Kidney (tissue), 14 donors: Measurements from ENCODE around the gene ENTPD6. TPM values are rescaled to one million over a fixed set of nuclear protein-coding genes. Genes with fewer than 3 reads are reported as not detected.
"Not testable (repeated sequence)": the region's sequence is repeated elsewhere in the genome, so short reads cannot be mapped to it uniquely, and the experiment has no call there.

Source experiments
- DNase-seq, 5 donors: peaks; one replicate each; pipeline ENCODE4 v3.0.0-alpha.2; 2013 to 2020
- FAIRE-seq: peaks from 2 replicates; lab custom pipeline; 2012; peaks lifted over from hg19 to GRCh38; lab: Jason Lieb, UNC
- H3K27ac ChIP-seq, 2 donors: one replicate each; pipeline ENCODE4 v1.7.0; 2013; ENCODE audit warnings: low read depth in 2 of 2, low read length in 2 of 2, inconsistent platforms in 1 of 2
- H3K27me3 ChIP-seq: one replicate; pipeline ENCODE4 v1.7.1; 2013; ENCODE audit warnings: low read length, inconsistent platforms; ENCODE audit not compliant: control insufficient read depth, insufficient read depth
- H3K36me3 ChIP-seq, 3 donors: one replicate each; pipeline versions ENCODE4 v1.7.0 to v1.7.1; 2013; ENCODE audit warnings: low read length in 3 of 3, control low read depth in 1 of 3, inconsistent platforms in 1 of 3; ENCODE audit not compliant: insufficient read depth in 3 of 3, control insufficient read depth in 2 of 3
- H3K4me1 ChIP-seq, 3 donors: one replicate each; pipeline versions ENCODE4 v1.7.0 to v1.7.1; 2013; ENCODE audit warnings: low read length in 3 of 3, inconsistent platforms in 1 of 3, low read depth in 1 of 3; ENCODE audit not compliant: control insufficient read depth in 2 of 3, insufficient read depth in 2 of 3
- H3K4me3 ChIP-seq, 3 donors: one replicate each; pipeline versions ENCODE4 v1.7.0 to v1.8.1; 2013; ENCODE audit warnings: low read length in 3 of 3, control low read depth in 1 of 3, inconsistent platforms in 1 of 3
- H3K9ac ChIP-seq, 3 donors: one replicate each; pipeline versions ENCODE4 v1.7.0 to v1.7.1; 2013; ENCODE audit warnings: low read length in 3 of 3, control low read depth in 1 of 3, inconsistent platforms in 1 of 3
- H3K9me3 ChIP-seq, 3 donors: one replicate each; pipeline versions ENCODE4 v1.7.0 to v1.7.1; 2013; ENCODE audit warnings: low read length in 3 of 3, control low read depth in 1 of 3, inconsistent platforms in 1 of 3; ENCODE audit not compliant: control insufficient read depth in 2 of 3, insufficient read depth in 1 of 3
- CTCF ChIP-seq: IDR thresholded peaks from 3 replicates; pipeline ENCODE4 v1.5.1; 2012; ENCODE audit warnings: mild to moderate bottlenecking, moderate library complexity, borderline replicate concordance; ENCODE audit not compliant: insufficient read depth; ENCODE audit errors: extremely low read depth
- intact Hi-C: fragments of 100-400 bp; cut with DNase I; formaldehyde crosslinking; loops from one replicate; pipeline ENCODE4 v1.11.1; 2022
- polyA plus RNA-seq: library from polyadenylated mRNA; stranded (reverse); fragments of 350-450 nt; fragmentation: Illumina TruSeq; extraction: RNeasy Lipid Tissue Mini Kit (QIAGEN cat#74804); gene quantifications from one replicate; pipeline ENCODE4 v1.2.3, GENCODE V29; 2014; ENCODE audit warnings: low read depth, low replicate concordance; ENCODE audit not compliant: insufficient read depth
- total RNA-seq: library from RNA; stranded (reverse); fragmentation: NEBNext Ultra II Directional; extraction: Animal tissue kit (Norgen Biotek cat#: 25700); gene quantifications from one replicate; pipeline ENCODE4 v1.2.1, GENCODE V29; 2021
- donor health status: control.
- donor health status: control.
- donor health status: control.
- donor health status: control.
- donor health status: control.
- donor health status: DM: yes; HTN: yes; CAD: no.
- donor health status: Normal renal cell carcinoma (clear cell type).

The ENTPD6 gene
- total and polyA plus RNA-seq, 2 donors from 2014 or later: 59.0 to 95.7 TPM

DNA sequence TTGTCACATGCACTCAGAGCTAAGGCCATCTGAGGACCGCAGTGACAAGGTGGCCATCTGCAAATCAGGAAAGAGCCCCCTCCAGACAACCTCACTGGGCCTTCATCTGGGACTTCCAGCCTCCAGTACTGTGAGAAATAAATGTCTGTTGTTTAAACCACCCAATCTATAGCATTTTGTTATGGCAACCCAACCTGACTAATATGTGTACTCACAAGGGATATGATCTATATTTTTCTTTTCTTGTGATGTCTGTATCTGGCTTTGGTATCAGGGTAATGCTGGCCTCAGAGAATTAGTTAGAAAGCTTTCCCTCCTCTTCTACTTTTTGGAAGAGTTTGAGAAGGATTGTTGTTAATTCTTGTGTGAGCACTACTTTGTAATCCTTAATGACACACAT is 37.5 kb upstream of the ENTPD6 start:
- Histone ChIP-seq H3K4me3 (no peak overlapping the region), H3K27ac (no peak overlapping the region), H3K9me3 (peaks cover 0 to 3% (median 0%) of the 10 kb centered on the region in 3 donors), H3K9ac (no peak overlapping the region), H3K36me3 (no peaks in the 10 kb centered on the region), H3K4me1 (no peaks in the 10 kb centered on the region), H3K27me3 (no peaks in the 10 kb centered on the region)
- no peak for TF ChIP-seq CTCF
- FAIRE-seq: no peak
- intact Hi-C loops: no loop called here
- DNase-seq: no peak

DNA sequence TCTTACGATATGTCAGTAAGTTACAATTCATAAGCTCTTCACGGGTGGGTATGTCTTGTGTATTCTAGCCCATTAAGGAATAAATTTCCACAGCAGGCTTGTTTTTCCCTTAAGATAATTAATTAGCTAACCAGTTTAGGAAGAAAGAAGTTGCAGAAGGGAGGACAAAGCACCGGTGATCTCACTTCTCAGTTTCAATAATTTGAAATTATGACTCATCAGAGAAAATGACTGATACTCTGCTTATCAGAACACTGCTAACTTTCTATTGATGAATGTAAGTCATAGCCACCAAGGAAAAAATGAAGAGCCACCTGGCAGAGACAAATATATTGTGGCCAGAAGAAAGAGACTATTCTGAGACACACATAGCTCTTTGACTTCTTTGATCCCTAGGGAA is 35.0 kb upstream of the ENTPD6 start:
- FAIRE-seq (no peak), DNase-seq (no peak)
- Histone ChIP-seq H3K9ac (no peak overlapping the region), H3K36me3 (no peaks in the 10 kb centered on the region), H3K9me3 (peaks cover 0 to 3% (median 0%) of the 10 kb centered on the region in 3 donors), H3K27me3 (no peaks in the 10 kb centered on the region), H3K4me1 (no peaks in the 10 kb centered on the region), H3K4me3 (no peak overlapping the region), H3K27ac (no peak overlapping the region)
- TF ChIP-seq CTCF: no peak
- intact Hi-C loops: no loop called here

DNA sequence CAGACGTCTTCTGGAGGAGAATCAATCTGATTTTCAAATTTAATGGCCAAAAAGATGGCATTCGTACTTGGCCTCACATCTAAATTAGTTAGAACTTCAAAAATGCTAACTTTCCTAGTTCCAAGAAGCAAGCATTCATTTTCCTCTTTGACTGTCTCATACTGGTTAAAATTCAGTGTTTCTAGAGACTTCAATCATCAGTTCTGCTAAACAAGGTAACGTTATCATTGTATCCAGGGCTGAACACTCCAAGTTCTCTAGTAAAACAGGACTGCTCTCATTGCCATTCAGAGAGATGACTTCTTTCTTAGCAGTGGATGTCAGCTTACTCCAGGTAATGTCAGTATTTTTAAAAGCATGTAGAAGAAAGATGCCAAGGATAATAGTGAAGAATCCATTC is 34.6 kb upstream of the ENTPD6 start:
- H3K4me3 ChIP-seq: no peak overlapping the region
- intact Hi-C loops: no loop called here
- DNase-seq (no peak), FAIRE-seq (no peak)
- H3K27me3 ChIP-seq: no peaks in the 10 kb centered on the region
- peaks cover 0 to 3% (median 0%) of the 10 kb centered on the region in 3 donors for H3K9me3 ChIP-seq
- H3K27ac ChIP-seq: no peak overlapping the region
- no peaks in the 10 kb centered on the region for H3K4me1 ChIP-seq
- H3K36me3 ChIP-seq: no peaks in the 10 kb centered on the region
- H3K9ac ChIP-seq: no peak overlapping the region
- no peak for TF ChIP-seq CTCF

GRCh38 chr20:25165128-25165527 is 30.4 kb upstream of the ENTPD6 start:
- intact Hi-C loops: no loop called here
- H3K36me3 ChIP-seq: no peaks in the 10 kb centered on the region
- DNase-seq: no peak
- peaks cover 0 to 3% (median 0%) of the 10 kb centered on the region in 3 donors for H3K9me3 ChIP-seq
- TF ChIP-seq CTCF: no peak
- H3K4me1 ChIP-seq: no peaks in the 10 kb centered on the region
- H3K4me3 ChIP-seq: no peak overlapping the region
- no peak overlapping the region for H3K9ac ChIP-seq
- H3K27me3 ChIP-seq: no peaks in the 10 kb centered on the region
- H3K27ac ChIP-seq: no peak overlapping the region
- FAIRE-seq: no peak

DNA sequence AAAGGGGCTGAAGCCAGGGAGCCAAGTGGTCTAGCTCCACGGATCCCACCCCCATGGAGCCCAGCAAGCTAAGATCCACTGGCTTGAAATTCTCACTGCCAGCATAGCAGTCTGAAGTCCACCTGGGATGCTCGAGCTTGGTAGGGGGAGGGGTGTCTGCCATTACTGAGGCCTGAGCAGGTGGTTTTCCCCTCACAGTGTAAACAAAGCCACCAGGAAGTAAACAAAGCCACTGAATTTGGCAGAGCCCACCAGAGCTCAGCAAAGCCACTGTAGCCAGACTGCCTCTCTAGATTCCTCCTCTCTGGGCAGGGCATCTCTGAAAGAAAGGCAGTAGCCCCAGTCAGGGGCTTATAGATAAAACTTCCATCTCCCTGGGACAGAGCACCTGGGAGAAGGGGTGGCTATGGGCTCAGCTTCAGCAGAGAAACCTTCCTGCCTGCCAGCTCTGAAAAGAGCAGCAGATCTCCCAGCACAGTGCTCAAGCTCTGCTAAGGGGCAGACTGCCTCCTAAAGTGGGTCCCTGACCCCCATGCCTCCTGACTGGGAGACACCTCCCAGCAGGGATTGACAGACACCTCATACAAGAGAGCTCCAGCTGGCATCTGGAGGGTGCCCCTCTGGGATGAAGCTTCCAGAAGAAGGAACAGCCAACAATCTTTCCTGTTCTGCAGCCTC is 29.3 kb upstream of the ENTPD6 start:
- H3K9me3 ChIP-seq, intact Hi-C loops, FAIRE-seq, H3K4me1 ChIP-seq, H3K4me3 ChIP-seq, H3K27me3 ChIP-seq, H3K36me3 ChIP-seq, DNase-seq, H3K9ac ChIP-seq, H3K27ac ChIP-seq: not testable (repeated sequence)
